Measurements from ENCODE around the gene EPHA4. TPM values are rescaled to one million over a fixed set of nuclear protein-coding genes. Genes with fewer than 3 reads are reported as not detected.

The EPHA4 gene
- total and polyA plus RNA-seq, 2 experiments from 2014 or later: 24.4 to 42.2 TPM

DNA sequence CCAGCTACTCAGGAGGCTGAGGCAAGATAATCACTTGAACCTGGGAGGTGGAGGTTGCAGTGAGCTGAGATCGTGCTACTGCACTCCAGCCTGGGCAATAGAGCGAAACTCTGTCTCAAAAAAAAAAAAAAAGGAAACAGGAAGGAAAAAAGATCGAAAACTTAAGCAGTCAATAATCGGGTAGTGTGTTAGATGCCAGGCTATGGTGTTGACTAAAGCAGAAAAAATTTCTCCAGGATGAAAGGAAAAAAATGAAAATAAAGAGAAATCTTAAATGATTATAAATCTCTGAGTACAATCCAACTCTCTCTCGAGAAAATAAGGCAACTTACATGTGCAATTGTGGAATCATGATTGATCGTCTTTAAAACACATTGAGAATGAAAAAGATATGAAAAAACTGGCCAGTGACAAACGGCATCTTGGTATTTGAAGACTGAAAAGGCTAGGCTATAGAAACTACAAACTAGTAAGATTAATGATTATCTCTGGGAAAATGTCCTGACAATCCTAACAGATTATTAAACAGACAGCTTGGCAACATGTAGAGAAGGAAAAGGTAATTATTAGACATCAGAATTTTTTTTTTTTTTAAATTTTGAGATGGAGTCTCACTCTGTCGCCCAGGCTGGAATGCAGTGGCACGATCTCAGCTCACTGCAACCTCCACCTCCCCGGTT, 16.3 kb upstream of the EPHA4 start:
- Histone ChIP-seq H3K4me3 (no peak overlapping the region), H3K4me1 (ENCODE audit: insufficient read depth) (no peaks in the 10 kb centered on the region), H3K36me3 (ENCODE audit: low read depth) (no peaks in the 10 kb centered on the region), H3K27me3 (replicated peaks; ENCODE audit: insufficient read depth) (peaks cover 30% of the 10 kb centered on the region), H3K79me2 (ENCODE audit: insufficient read depth) (no peaks in the 10 kb centered on the region), H3F3A (ENCODE audit: insufficient read depth) (no peaks in the 10 kb centered on the region), H3K9me2 (ENCODE audit: insufficient read depth) (no peaks in the 10 kb centered on the region), H2AFZ (no peak overlapping the region), H4K20me1 (ENCODE audit: insufficient read depth) (no peaks in the 10 kb centered on the region), H3K4me2 (ENCODE audit: unreplicated experiment) (no peak overlapping the region), H3K9ac (no peak overlapping the region), H3K9me3 (ENCODE audit: low read depth) (no peaks in the 10 kb centered on the region), H3K27ac (no peak overlapping the region)
- in situ Hi-C loops (cut with MboI): loop anchor here (25.0 kb wide), 1 partner anchor 374 kb away; no protein-coding TSS in a partner anchor
- no peak for TF ChIP-seq EZH2 (IDR thresholded peaks at IDR 0.05; ENCODE audit: insufficient read depth, poor library complexity, severe bottlenecking)
- TF ChIP-seq EZH2phosphoT487 (IDR thresholded peaks at IDR 0.05; ENCODE audit: insufficient read depth, low read depth): no peak
- WGBS, 2 experiments (ENCODE audit: low coverage in 1 of 2, low lambda C conversion rate in 2 of 2, missing lambda C conversion rate in 2 of 2): 67% methylated on average over 10 of the region's 10 CpGs
- no peak for DNase-seq

DNA sequence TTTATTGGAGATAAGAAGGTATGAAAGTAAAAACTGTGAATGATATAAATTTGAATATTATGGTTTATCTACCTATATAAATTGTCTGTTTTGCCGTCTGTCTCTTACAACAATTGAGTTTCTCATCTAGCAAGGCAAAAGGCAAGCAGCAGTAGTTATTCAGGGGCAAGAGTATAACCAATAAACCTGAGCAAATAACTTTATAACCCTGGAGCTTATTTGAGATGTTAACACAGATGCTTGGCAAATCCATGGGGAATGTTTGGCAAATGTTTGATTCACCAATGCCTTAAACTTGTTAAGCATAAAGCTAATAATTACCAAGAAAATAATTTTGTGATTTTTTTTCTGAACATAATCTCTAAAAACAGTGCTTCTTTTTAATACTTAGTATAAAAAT, 9.9 kb upstream of the EPHA4 start:
- Histone ChIP-seq H3K4me2 (ENCODE audit: unreplicated experiment) (no peak overlapping the region), H3K9ac (no peak overlapping the region), H3K4me3 (no peak overlapping the region), H3K9me2 (ENCODE audit: insufficient read depth) (no peaks in the 10 kb centered on the region), H3K4me1 (ENCODE audit: insufficient read depth) (no peaks in the 10 kb centered on the region), H3K27me3 (replicated peaks; ENCODE audit: insufficient read depth) (peaks cover 26% of the 10 kb centered on the region), H3K9me3 (ENCODE audit: low read depth) (no peaks in the 10 kb centered on the region), H3K36me3 (ENCODE audit: low read depth) (no peaks in the 10 kb centered on the region), H3F3A (ENCODE audit: insufficient read depth) (no peaks in the 10 kb centered on the region), H3K79me2 (ENCODE audit: insufficient read depth) (no peaks in the 10 kb centered on the region), H2AFZ (no peak overlapping the region), H4K20me1 (ENCODE audit: insufficient read depth) (no peaks in the 10 kb centered on the region), H3K27ac (no peak overlapping the region)
- in situ Hi-C loops (cut with MboI): loop anchor here (25.0 kb wide), 1 partner anchor 380 kb away; no protein-coding TSS in a partner anchor
- TF ChIP-seq EZH2 (IDR thresholded peaks at IDR 0.05; ENCODE audit: insufficient read depth, poor library complexity, severe bottlenecking) (no peak), EZH2phosphoT487 (IDR thresholded peaks at IDR 0.05; ENCODE audit: insufficient read depth, low read depth) (no peak)
- WGBS, 2 experiments (ENCODE audit: low coverage in 1 of 2, low lambda C conversion rate in 2 of 2, missing lambda C conversion rate in 2 of 2): 73 to 79% methylated on average over 1 of the region's 1 CpG
- no peak for DNase-seq

DNA sequence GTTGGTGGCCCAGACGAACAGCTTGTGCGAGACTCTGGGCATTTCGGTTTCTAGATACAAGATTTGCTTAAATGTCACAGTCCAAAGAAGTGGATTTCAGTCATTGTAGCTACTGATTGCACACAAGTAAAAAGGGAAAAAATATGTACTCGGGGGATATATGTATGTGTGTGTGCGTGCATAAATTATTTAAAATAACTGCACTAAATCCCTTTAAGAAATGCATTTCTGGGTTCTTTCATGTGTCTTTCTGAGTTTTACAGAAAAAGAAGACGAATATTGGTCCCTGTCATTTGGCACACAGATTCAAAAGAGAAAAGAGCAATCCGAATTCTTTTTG, 2.1 kb upstream of the EPHA4 start:
- Histone ChIP-seq H3K79me2 (ENCODE audit: insufficient read depth) (peaks cover 27% of the 10 kb centered on the region), H3K36me3 (ENCODE audit: low read depth) (no peaks in the 10 kb centered on the region), H3K9me3 (ENCODE audit: low read depth) (no peaks in the 10 kb centered on the region), H3K4me3 (peak overlapping the region; percentile 92), H3K9ac (peak overlapping the region; percentile 72), H3K9me2 (ENCODE audit: insufficient read depth) (no peaks in the 10 kb centered on the region), H4K20me1 (ENCODE audit: insufficient read depth) (no peaks in the 10 kb centered on the region), H2AFZ (peak overlapping the region; percentile 93), H3K27me3 (replicated peaks; ENCODE audit: insufficient read depth) (no peaks in the 10 kb centered on the region), H3F3A (ENCODE audit: insufficient read depth) (no peaks in the 10 kb centered on the region), H3K27ac (no peak overlapping the region), H3K4me1 (ENCODE audit: insufficient read depth) (peaks cover 5% of the 10 kb centered on the region; the same call in 1 of the 2 replicates), H3K4me2 (ENCODE audit: unreplicated experiment) (peak overlapping the region; percentile 93)
- 24 to 34% methylated on average over 7 of the region's 7 CpGs for WGBS, 2 experiments (ENCODE audit: low coverage in 1 of 2, low lambda C conversion rate in 2 of 2, missing lambda C conversion rate in 2 of 2)
- in situ Hi-C loops (cut with MboI): loop anchor here (10.0 to 25.0 kb wide), 3 partner anchors 889 to 1837 kb away; no protein-coding TSS in a partner anchor
- no peak for DNase-seq
- TF ChIP-seq EZH2 (IDR thresholded peaks at IDR 0.05; ENCODE audit: insufficient read depth, poor library complexity, severe bottlenecking) (no peak), EZH2phosphoT487 (IDR thresholded peaks at IDR 0.05; ENCODE audit: insufficient read depth, low read depth) (no peak)

GRCh38 chr2:221573430-221574230, 1.5 kb upstream of the EPHA4 start:
- Histone ChIP-seq H3K9me2 (ENCODE audit: insufficient read depth) (no peaks in the 10 kb centered on the region), H2AFZ (peak overlapping the region; percentile 93), H3K27ac (peak overlapping the region; percentile 45), H3K4me2 (ENCODE audit: unreplicated experiment) (peak overlapping the region; percentile 93), H3F3A (ENCODE audit: insufficient read depth) (no peaks in the 10 kb centered on the region), H4K20me1 (ENCODE audit: insufficient read depth) (no peaks in the 10 kb centered on the region), H3K9me3 (ENCODE audit: low read depth) (no peaks in the 10 kb centered on the region), H3K27me3 (replicated peaks; ENCODE audit: insufficient read depth) (no peaks in the 10 kb centered on the region), H3K9ac (peak overlapping the region; percentile 72), H3K79me2 (ENCODE audit: insufficient read depth) (peaks cover 33% of the 10 kb centered on the region), H3K4me1 (ENCODE audit: insufficient read depth) (peaks cover 6% of the 10 kb centered on the region; the same call in 1 of the 2 replicates), H3K36me3 (ENCODE audit: low read depth) (no peaks in the 10 kb centered on the region), H3K4me3 (peak overlapping the region; percentile 92)
- in situ Hi-C loops (cut with MboI): loop anchor here (10.0 to 25.0 kb wide), 3 partner anchors 889 to 1836 kb away; no protein-coding TSS in a partner anchor
- TF ChIP-seq EZH2 (IDR thresholded peaks at IDR 0.05; ENCODE audit: insufficient read depth, poor library complexity, severe bottlenecking): no peak
- no peak for TF ChIP-seq EZH2phosphoT487 (IDR thresholded peaks at IDR 0.05; ENCODE audit: insufficient read depth, low read depth)
- DNase-seq: peak; percentile 92
- 1 to 2% methylated on average over 56 to 60 of the region's 63 CpGs for WGBS, 2 experiments (ENCODE audit: low coverage in 1 of 2, low lambda C conversion rate in 2 of 2, missing lambda C conversion rate in 2 of 2)

All from GM23248 (cell line).